SKM-1 (cell line): ENCODE results near the gene ZNF487.
"Not testable (repeated sequence)": the region's sequence is repeated elsewhere in the genome, so short reads cannot be mapped to it uniquely, and the experiment has no call there.

ENCODE experiments used
- DNase-seq: peaks from one replicate; lab custom pipeline; 2025; ENCODE audit not compliant: unreplicated experiment; lab: John Stamatoyannopoulos, UW

The ZNF487 gene

GRCh38 chr10:43436291-43437140 is at the start of gene ZNF487:
Gene ZNF487 (plus strand): TSS chr10:43437111. CDS start chr10:43475814, 38,703 bp downstream.
- peak; percentile 71 for DNase-seq

GRCh38 chr10:43387678-43388032 is 49.3 kb upstream of the ZNF487 start:
- DNase-seq, result no peak

GRCh38 chr10:43389867-43390266 is 47.0 kb upstream of the ZNF487 start:
- no peak for DNase-seq

GRCh38 chr10:43390333-43390732 is 46.6 kb upstream of the ZNF487 start:
- no peak for DNase-seq

- no peak for DNase-seq
Observed at GRCh38 chr10:43390759-43391158, 46.2 kb upstream of the ZNF487 start.

- DNase-seq, result no peak
Observed at GRCh38 chr10:43391496-43391895, 45.4 kb upstream of the ZNF487 start.

- DNase-seq, result no peak
Observed at GRCh38 chr10:43392748-43393147, 44.2 kb upstream of the ZNF487 start.

GRCh38 chr10:43393186-43393585 is 43.7 kb upstream of the ZNF487 start:
- DNase-seq, result not testable (repeated sequence)

- DNase-seq, result no peak
Observed at GRCh38 chr10:43393606-43394360, 43.1 kb upstream of the ZNF487 start.

- DNase-seq, result no peak
Observed at GRCh38 chr10:43394868-43395267, 42.0 kb upstream of the ZNF487 start.

GRCh38 chr10:43395571-43396060 is 41.3 kb upstream of the ZNF487 start:
- no peak for DNase-seq

- DNase-seq, result no peak
Observed at GRCh38 chr10:43396061-43396927, 40.6 kb upstream of the ZNF487 start.

- DNase-seq, result peak; percentile 47
Observed at GRCh38 chr10:43396928-43397624, 39.8 kb upstream of the ZNF487 start.

- no peak for DNase-seq
Observed at GRCh38 chr10:43398939-43399319, 38.0 kb upstream of the ZNF487 start.

GRCh38 chr10:43399320-43400310 is 37.3 kb upstream of the ZNF487 start:
- DNase-seq, result no peak

- DNase-seq, result no peak
Observed at GRCh38 chr10:43401627-43402026, 35.3 kb upstream of the ZNF487 start.

- no peak for DNase-seq
Observed at GRCh38 chr10:43402176-43402575, 34.7 kb upstream of the ZNF487 start.

GRCh38 chr10:43402880-43403452 is 33.9 kb upstream of the ZNF487 start:
- DNase-seq, result no peak
